Caco-2 (cell line): Measurements from ENCODE around the gene PEX19. TPM values are rescaled to one million over a fixed set of nuclear protein-coding genes. Genes with fewer than 3 reads are reported as not detected.
"Not testable (repeated sequence)": the region's sequence is repeated elsewhere in the genome, so short reads cannot be mapped to it uniquely, and the experiment has no call there.

Experiments
- BruUV-seq: library from RNA; stranded (reverse); fragments of 400-500 nt; replicated peaks from 2 replicates; lab custom pipeline; 2021; lab: Mats Ljungman, UMichigan
- CTCF ChIA-PET: fragments of 300-600 bp; sonication (Branson Sonifier 250); formaldehyde crosslinking; loops from one replicate; lab custom pipeline; 2022; ENCODE audit warnings: antibody characterized with exemption; lab: Charles Lee
- POLR2A ChIA-PET: fragments of 300-600 bp; sonication (Branson Sonifier 250); formaldehyde crosslinking; loops from one replicate; lab custom pipeline; 2022; ENCODE audit warnings: antibody characterized with exemption; lab: Charles Lee
- DNase-seq, 2 experiments: peaks; one replicate each; pipeline versions ENCODE4 v3.0.0 to v3.0.0-alpha.2; 2020 to 2022
- H3K27me3 ChIP-seq: replicated peaks from 2 replicates; pipeline ENCODE4 v1.6.0; 2011; ENCODE audit warnings: low read length; ENCODE audit not compliant: control insufficient read depth, insufficient read depth
- H3K36me3 ChIP-seq: 2 replicates; pipeline ENCODE4 v1.5.1; 2011; ENCODE audit warnings: low read length; ENCODE audit not compliant: control insufficient read depth, insufficient read depth
- H3K4me1 ChIP-seq: fragments of 250-450 bp; sonication (Bioruptor Pico); 2 replicates; pipeline ENCODE4 v1.5.1; 2020; ENCODE audit warnings: mild to moderate bottlenecking
- H3K4me3 ChIP-seq: 2 replicates; pipeline ENCODE4 v1.5.1; 2011; ENCODE audit warnings: low read depth, mild to moderate bottlenecking, control low read depth, low read length
- H3K9me3 ChIP-seq: fragments of 250-450 bp; sonication (Bioruptor Pico); 2 replicates; pipeline ENCODE4 v1.5.1; 2020; ENCODE audit warnings: mild to moderate bottlenecking, moderate library complexity
- H3K27ac Mint-ChIP-seq: one replicate; pipeline ENCODE4 v1.8.0; 2022; ENCODE audit warnings: mixed read lengths; ENCODE audit not compliant: unreplicated experiment
- H3K27me3 Mint-ChIP-seq: one replicate; pipeline ENCODE4 v1.8.0; 2022; ENCODE audit warnings: mixed read lengths; ENCODE audit not compliant: insufficient read depth, unreplicated experiment
- H3K36me3 Mint-ChIP-seq: one replicate; pipeline ENCODE4 v1.8.0; 2022; ENCODE audit warnings: mild to moderate bottlenecking, mixed read lengths; ENCODE audit not compliant: insufficient read depth, unreplicated experiment
- H3K4me1 Mint-ChIP-seq: one replicate; pipeline ENCODE4 v1.8.0; 2022; ENCODE audit warnings: low read depth, mixed read lengths; ENCODE audit not compliant: unreplicated experiment
- H3K4me3 Mint-ChIP-seq: one replicate; pipeline ENCODE4 v1.8.0; 2022; ENCODE audit warnings: mild to moderate bottlenecking, moderate library complexity, mixed read lengths; ENCODE audit not compliant: unreplicated experiment
- H3K9me3 Mint-ChIP-seq: one replicate; pipeline ENCODE4 v1.8.0; 2022; ENCODE audit warnings: mixed read lengths; ENCODE audit not compliant: unreplicated experiment
- CTCF ChIP-seq, 2 experiments: fragments of 200-600 bp in 1 of 2; IDR thresholded peaks; 1 replicate in 1 of 2; 2 replicates in 1 of 2; pipeline versions ENCODE4 v1.5.1 to v1.8.0; 2011 to 2022; ENCODE audit warnings: antibody characterized with exemption in 1 of 2, control low read depth in 1 of 2, inconsistent platforms in 1 of 2, low read depth in 1 of 2, low read length in 1 of 2, mild to moderate bottlenecking in 1 of 2, moderate library complexity in 1 of 2; ENCODE audit not compliant: insufficient read depth in 1 of 2, severe bottlenecking in 1 of 2, unreplicated experiment in 1 of 2
- intact Hi-C: fragments of 100-400 bp; cut with micrococcal nuclease; formaldehyde crosslinking; loops from one replicate; pipeline ENCODE4 v1.10.0; 2022; ENCODE audit not compliant: unreplicated experiment
- total RNA-seq: library from RNA; stranded (reverse); gene quantifications from 2 replicates; pipeline ENCODE4 v1.2.3, GENCODE V29; 2022

Gene PEX19
- total RNA-seq, 1 experiment from 2014 or later, result 59.3 TPM

DNA sequence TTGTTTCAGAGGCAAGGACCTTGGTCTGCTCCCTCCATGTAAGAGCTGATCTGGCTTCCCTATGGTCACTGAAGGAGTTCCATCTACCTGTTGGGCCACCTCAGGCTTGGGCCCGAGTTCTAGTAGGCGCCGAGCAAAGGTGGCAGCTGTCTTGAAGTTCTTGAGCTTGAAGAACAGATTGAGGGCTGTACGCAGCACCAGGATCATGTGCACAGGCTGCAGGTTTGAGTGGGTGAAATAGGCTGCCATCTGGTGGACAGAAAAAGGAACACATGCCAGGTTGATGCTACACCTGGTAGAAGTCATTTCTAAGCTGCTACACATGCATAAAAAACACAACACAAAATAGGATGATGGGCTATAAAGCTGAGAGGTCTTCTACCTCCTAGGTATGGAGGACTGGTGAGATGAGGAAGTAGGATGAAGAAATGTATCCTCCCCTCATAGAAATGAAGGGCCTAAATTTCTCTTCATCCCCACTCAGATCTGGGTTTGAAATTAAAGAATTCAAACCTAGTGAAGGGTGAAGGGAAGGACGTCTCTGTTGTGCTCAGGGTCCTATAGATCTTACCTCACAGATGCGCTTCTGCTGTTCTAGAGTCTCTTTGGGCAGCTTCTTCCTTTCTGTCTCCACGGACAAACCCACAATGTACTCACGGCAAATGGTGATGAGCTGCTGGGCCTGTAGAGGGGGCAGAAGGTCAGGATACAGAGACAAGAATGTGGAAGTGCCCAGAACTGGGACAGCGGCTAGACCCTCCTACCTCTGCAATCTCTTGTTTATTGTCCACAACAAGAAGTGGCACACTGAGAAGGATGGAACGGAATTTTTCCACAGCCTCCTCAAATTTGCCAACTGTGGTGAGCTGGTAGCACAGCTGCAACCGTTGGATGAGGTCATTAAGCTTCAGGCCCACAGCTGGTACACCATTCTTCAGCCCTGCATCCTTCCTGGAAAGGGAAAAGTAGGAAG lies 6.6 kb upstream of the PEX19 start:
- intact Hi-C loops, result loop anchor here (1.0 to 10.0 kb wide), 3 partner anchors 83 to 190 kb away; no protein-coding TSS in a partner anchor
- Mint-ChIP-seq H3K9me3 (no peaks in the 10 kb centered on the region), H3K36me3 (peaks cover 82% of the 10 kb centered on the region), H3K4me1 (peaks cover 4% of the 10 kb centered on the region), H3K27me3 (no peaks in the 10 kb centered on the region), H3K27ac (no peak overlapping the region), H3K4me3 (no peak overlapping the region)
- peak; percentile 71 to 72 for DNase-seq
- no peaks in the 10 kb centered on the region for H3K9me3 ChIP-seq
- H3K4me3 ChIP-seq, result no peak overlapping the region
- H3K27me3 ChIP-seq, result no peaks in the 10 kb centered on the region
- peaks cover 11% of the 10 kb centered on the region for H3K36me3 ChIP-seq
- POLR2A ChIA-PET, result interaction anchor here (1.5 kb wide), 1 partner anchor 29 kb away, joined by 7 read pairs; the partner anchor contains the start of gene DCAF8
- H3K4me1 ChIP-seq, result no peaks in the 10 kb centered on the region
- CTCF ChIA-PET, result interaction anchor here (0.6 to 2.8 kb wide), 20 partner anchors 11 to 206 kb away, joined by 3 to 41 read pairs (median 4); partner anchors contain the start of genes CASQ1, DCAF8, IGSF8 and NCSTN
- peak; percentile 66 to 77 for TF ChIP-seq CTCF (IDR thresholded peaks at IDR 0.05; ENCODE audit: insufficient read depth in 1 of 2, low read depth in 1 of 2, low read length in 1 of 2, severe bottlenecking in 1 of 2, unreplicated experiment in 1 of 2)
- no TSS peak for BruUV-seq

DNA sequence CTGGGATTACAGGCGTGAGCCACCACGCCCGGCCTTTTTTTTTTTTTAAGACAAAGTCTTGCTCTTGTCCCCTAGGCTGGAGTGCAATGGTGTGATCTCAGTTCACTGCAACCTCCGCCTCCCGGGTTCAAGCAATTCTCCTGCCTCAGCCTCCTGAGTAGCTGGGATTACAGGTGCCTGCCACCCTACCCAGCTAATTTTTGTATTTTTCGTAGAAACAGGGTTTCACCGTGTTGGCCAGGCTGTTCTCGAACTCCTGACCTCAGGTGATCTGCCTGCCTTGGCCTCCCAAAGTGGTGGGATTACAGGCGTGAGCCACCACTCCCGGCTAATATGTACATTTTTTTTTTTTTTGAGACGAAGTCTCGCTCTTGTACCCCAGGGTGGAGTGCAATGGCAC lies 2.8 kb upstream of the PEX19 start:
- H3K4me3 ChIP-seq, H3K4me1 ChIP-seq, H3K4me3 Mint-ChIP-seq, H3K36me3 ChIP-seq, H3K27ac Mint-ChIP-seq, H3K9me3 Mint-ChIP-seq, BruUV-seq, H3K9me3 ChIP-seq, H3K27me3 Mint-ChIP-seq, intact Hi-C loops, DNase-seq, POLR2A ChIA-PET, H3K27me3 ChIP-seq: not testable (repeated sequence)
- peaks cover 24% of the 10 kb centered on the region for H3K4me1 Mint-ChIP-seq
- CTCF ChIA-PET, result interaction anchor here (1.0 kb wide), 2 partner anchors 94 to 186 kb away, joined by 5 to 6 read pairs; no protein-coding TSS in a partner anchor
- peaks cover 67% of the 10 kb centered on the region for H3K36me3 Mint-ChIP-seq

DNA sequence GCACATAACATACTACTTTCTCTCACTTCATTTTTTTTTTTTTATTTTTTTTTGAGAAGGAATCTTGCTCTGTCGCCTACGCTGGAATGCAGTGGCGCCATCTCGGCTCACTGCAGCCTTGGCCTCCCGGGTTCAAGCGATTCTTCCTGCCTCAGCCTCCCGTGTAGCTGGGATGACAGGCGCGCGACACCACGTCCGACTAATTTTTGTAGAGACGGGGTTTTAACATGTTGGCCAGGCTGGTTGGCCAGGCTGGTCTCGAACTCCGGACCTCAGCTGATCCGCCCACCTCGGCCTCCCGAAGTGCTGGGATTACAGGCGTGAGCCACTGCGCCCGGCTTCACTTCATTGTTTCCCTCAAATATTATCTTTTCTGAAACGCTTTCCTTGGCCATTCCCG lies 573 bp upstream of the PEX19 start:
- peak in 1 of 2 experiments; percentile 16 for DNase-seq
- 0 out of 2 replicates have a peak, but pooled peaks cover 6% of the 10 kb centered on the region for H3K4me1 ChIP-seq
- Mint-ChIP-seq H3K36me3 (peaks cover 63% of the 10 kb centered on the region), H3K9me3 (no peaks in the 10 kb centered on the region), H3K27me3 (no peaks in the 10 kb centered on the region), H3K4me1 (peaks cover 24% of the 10 kb centered on the region), H3K4me3 (peak overlapping the region; percentile 99), H3K27ac (peak overlapping the region; percentile 99)
- ChIA-PET POLR2A (interaction anchor here (0.5 to 2.1 kb wide), 3 partner anchors 10 to 25 kb away, joined by 3 to 21 read pairs (median 10); partner anchors contain the start of gene DCAF8), CTCF (interaction anchor here (0.7 to 1.6 kb wide), 4 partner anchors 34 to 556 kb away, joined by 3 to 6 read pairs (median 4); no protein-coding TSS in a partner anchor)
- no peaks in the 10 kb centered on the region for H3K27me3 ChIP-seq
- no TSS peak for BruUV-seq
- no peaks in the 10 kb centered on the region for H3K9me3 ChIP-seq
- intact Hi-C loops, result loop anchor here (1.0 to 2.0 kb wide), 2 partner anchors 23 to 57 kb away; partner anchors contain the start of genes COPA, DCAF8 and NCSTN
- H3K36me3 ChIP-seq, result peaks cover 3% of the 10 kb centered on the region
- H3K4me3 ChIP-seq, result peak overlapping the region; percentile 70
- no peak for TF ChIP-seq CTCF (IDR thresholded peaks at IDR 0.05; ENCODE audit: insufficient read depth in 1 of 2, low read depth in 1 of 2, low read length in 1 of 2, severe bottlenecking in 1 of 2, unreplicated experiment in 1 of 2)
